Hematopoietic multipotent progenitor cell (in vitro differentiated cells): ENCODE data around the gene VPS13D. TPM values are rescaled to one million over a fixed set of nuclear protein-coding genes. Genes with fewer than 3 reads are reported as not detected.
"Not testable (repeated sequence)": the region's sequence is repeated elsewhere in the genome, so short reads cannot be mapped to it uniquely, and the experiment has no call there.

ENCODE experiments used
- DNase-seq, 3 donors: peaks; one replicate each; pipeline ENCODE4 v3.0.0-alpha.2; 2011 to 2015; ENCODE audit warnings: low read depth in 2 of 3, low spot score in 2 of 3
- total RNA-seq: library from RNA; depleted of rRNA; stranded (reverse); fragments of >200 nt; gene quantifications from one replicate; pipeline ENCODE4 v1.2.3, GENCODE V29; 2012

The VPS13D gene
- total RNA-seq, 1 donor = 22.4 TPM

GRCh38 chr1:12359359-12360133, 129.7 kb downstream of the VPS13D start:
- DNase-seq = no peak

- DNase-seq = no peak
Measured at GRCh38 chr1:12368646-12369045, 138.8 kb downstream of the VPS13D start.

- DNase-seq = no peak
Measured at GRCh38 chr1:12369258-12369657, 139.4 kb downstream of the VPS13D start.

- no peak for DNase-seq
Measured at GRCh38 chr1:12370333-12370975, 140.6 kb downstream of the VPS13D start.

GRCh38 chr1:12371053-12371452, 141.2 kb downstream of the VPS13D start:
- DNase-seq = no peak

GRCh38 chr1:12372180-12372579, 142.3 kb downstream of the VPS13D start:
- no peak for DNase-seq

GRCh38 chr1:12372761-12373160, 142.9 kb downstream of the VPS13D start:
- no peak for DNase-seq

GRCh38 chr1:12375133-12375829, 145.5 kb downstream of the VPS13D start:
- no peak for DNase-seq

GRCh38 chr1:12376236-12377045, 146.6 kb downstream of the VPS13D start:
- DNase-seq = peak in 2 of 3 donors; percentile 28 to 72

- no peak for DNase-seq
Measured at GRCh38 chr1:12380326-12381249, 150.8 kb downstream of the VPS13D start.

GRCh38 chr1:12383001-12383400, 153.2 kb downstream of the VPS13D start:
- no peak for DNase-seq

- no peak for DNase-seq
Measured at GRCh38 chr1:12383786-12384185, 154.0 kb downstream of the VPS13D start.

GRCh38 chr1:12384836-12385456, 155.1 kb downstream of the VPS13D start:
- DNase-seq = peak in 1 of 3 donors; percentile 5

- no peak for DNase-seq
Measured at GRCh38 chr1:12386130-12386529, 156.3 kb downstream of the VPS13D start.

- DNase-seq = peak in 1 of 3 donors; percentile 45
Measured at GRCh38 chr1:12387641-12388040, 157.8 kb downstream of the VPS13D start.

- DNase-seq = not testable (repeated sequence)
Measured at GRCh38 chr1:12390296-12390695, 160.5 kb downstream of the VPS13D start.

- no peak for DNase-seq
Measured at GRCh38 chr1:12397462-12398450, 167.9 kb downstream of the VPS13D start.

- no peak for DNase-seq
Measured at GRCh38 chr1:12398479-12398878, 168.6 kb downstream of the VPS13D start.
